Measurements from ENCODE around the gene SCYGR1. TPM values are rescaled to one million over a fixed set of nuclear protein-coding genes. Genes with fewer than 3 reads are reported as not detected.
"Not testable (repeated sequence)": the region's sequence is repeated elsewhere in the genome, so short reads cannot be mapped to it uniquely, and the experiment has no call there.

The SCYGR1 gene
- total RNA-seq, 1 donor from 2014 or later, result not detected

DNA sequence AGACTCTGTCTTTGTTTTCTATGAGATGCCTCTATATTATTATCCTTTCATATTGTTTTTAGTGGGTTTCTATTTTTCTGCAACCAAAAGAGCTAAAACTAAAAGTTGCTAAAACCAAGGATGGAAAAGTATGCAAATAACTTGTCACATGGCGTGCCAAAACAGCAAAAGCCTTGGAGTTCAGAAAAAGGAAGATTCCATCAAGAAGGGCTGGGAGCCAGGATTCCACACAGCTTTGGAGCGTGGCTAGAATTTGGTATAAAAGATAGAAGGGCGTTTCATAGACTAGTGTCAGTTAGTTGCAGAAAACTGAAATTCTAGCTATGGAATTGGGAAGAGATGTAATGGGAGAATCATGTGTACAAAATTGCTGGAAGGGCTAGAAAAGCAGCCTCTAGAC lies 4.1 kb downstream of the SCYGR1 start:
- no peak overlapping the region for H3K4me3 Mint-ChIP-seq
- H3K36me3 Mint-ChIP-seq, result no peaks in the 10 kb centered on the region
- DNase-seq (ENCODE audit: low spot score in 2 of 2, unreplicated experiment in 2 of 2), result no peak
- no peak overlapping the region for H3K27ac Mint-ChIP-seq
- H3K27me3 Mint-ChIP-seq (ENCODE audit: low read depth), result peaks cover 20% of the 10 kb centered on the region
- TF ChIP-seq, protein P1, sequence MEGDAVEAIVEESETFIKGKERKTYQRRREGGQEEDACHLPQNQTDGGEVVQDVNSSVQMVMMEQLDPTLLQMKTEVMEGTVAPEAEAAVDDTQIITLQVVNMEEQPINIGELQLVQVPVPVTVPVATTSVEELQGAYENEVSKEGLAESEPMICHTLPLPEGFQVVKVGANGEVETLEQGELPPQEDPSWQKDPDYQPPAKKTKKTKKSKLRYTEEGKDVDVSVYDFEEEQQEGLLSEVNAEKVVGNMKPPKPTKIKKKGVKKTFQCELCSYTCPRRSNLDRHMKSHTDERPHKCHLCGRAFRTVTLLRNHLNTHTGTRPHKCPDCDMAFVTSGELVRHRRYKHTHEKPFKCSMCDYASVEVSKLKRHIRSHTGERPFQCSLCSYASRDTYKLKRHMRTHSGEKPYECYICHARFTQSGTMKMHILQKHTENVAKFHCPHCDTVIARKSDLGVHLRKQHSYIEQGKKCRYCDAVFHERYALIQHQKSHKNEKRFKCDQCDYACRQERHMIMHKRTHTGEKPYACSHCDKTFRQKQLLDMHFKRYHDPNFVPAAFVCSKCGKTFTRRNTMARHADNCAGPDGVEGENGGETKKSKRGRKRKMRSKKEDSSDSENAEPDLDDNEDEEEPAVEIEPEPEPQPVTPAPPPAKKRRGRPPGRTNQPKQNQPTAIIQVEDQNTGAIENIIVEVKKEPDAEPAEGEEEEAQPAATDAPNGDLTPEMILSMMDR (IDR thresholded peaks at IDR 0.05; ENCODE audit: unreplicated experiment), result no peak
- H3K4me1 Mint-ChIP-seq, result peaks cover 3% of the 10 kb centered on the region
- H3K9me3 Mint-ChIP-seq, result no peaks in the 10 kb centered on the region

DNA sequence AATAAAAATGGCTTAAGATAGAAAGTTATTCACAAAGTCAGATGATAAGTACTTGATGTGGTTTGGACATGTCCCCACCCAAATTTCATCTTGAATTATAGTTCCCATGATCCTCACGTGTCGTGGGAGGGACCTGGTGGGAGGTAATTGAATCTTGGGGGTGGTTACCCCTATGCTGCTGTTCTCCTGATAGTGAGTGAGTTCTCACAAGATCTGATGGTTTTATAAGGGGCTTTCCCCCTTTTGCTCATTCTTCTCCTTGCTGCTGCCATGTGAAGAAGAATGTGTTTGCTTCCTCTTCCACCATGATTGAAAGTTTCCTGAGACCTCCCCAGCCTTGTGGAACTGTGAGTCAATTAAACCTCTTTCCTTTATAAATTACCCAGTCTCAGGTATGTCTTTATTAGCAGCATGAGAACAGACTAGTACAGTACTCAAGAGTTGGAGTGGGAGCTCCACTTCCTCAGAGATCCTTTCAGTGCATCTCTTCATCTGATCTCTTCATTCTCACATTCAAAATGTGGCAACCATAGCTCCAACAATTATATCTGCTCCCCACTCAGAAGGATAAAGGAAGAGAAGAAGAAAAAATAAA lies 5.4 kb downstream of the SCYGR1 start:
- H3K9me3 Mint-ChIP-seq; H3K27ac Mint-ChIP-seq; DNase-seq (ENCODE audit: low spot score in 2 of 2, unreplicated experiment in 2 of 2); H3K4me1 Mint-ChIP-seq; H3K4me3 Mint-ChIP-seq; H3K36me3 Mint-ChIP-seq: not testable (repeated sequence)
- peaks cover 20% of the 10 kb centered on the region for H3K27me3 Mint-ChIP-seq (ENCODE audit: low read depth)

DNA sequence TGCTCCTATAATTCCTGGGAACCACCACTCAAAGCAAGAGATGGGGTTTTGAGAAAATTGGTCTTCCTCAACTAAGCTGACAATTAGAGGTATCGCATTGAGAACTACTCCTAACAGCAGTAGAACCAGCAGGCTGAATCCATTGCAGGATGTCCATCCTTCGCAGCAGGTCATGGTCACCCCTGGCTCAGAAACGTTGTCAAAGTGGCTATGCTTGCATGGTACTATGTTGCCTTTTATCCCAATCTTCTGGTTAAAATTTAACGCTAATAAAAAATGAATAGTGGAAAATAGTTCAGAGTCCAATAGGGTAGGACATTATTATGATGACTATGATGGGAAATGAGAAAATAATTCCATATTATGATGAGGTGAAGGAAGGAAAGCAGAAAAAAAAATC lies 8.7 kb downstream of the SCYGR1 start, which contains the start of gene TM4SF20:
Gene TM4SF20 (minus strand): TSS at position 212 of the 400 bp plus-strand sequence. CDS start 38 bp downstream, at position 174.
- no peak within 1 kb of the TSS for H3K4me3 Mint-ChIP-seq
- H3K9me3 Mint-ChIP-seq, result no peaks in the 10 kb centered on the region
- TF ChIP-seq, protein P1 (IDR thresholded peaks at IDR 0.05; ENCODE audit: unreplicated experiment), result no peak
- no peaks in the 10 kb centered on the region for H3K36me3 Mint-ChIP-seq
- peaks cover 16% of the 10 kb centered on the region for H3K27me3 Mint-ChIP-seq (ENCODE audit: low read depth)
- no peak for DNase-seq (ENCODE audit: low spot score in 2 of 2, unreplicated experiment in 2 of 2)
- peaks cover 13% of the 10 kb centered on the region for H3K4me1 Mint-ChIP-seq
- no peak within 1 kb of the TSS for H3K27ac Mint-ChIP-seq

DNA sequence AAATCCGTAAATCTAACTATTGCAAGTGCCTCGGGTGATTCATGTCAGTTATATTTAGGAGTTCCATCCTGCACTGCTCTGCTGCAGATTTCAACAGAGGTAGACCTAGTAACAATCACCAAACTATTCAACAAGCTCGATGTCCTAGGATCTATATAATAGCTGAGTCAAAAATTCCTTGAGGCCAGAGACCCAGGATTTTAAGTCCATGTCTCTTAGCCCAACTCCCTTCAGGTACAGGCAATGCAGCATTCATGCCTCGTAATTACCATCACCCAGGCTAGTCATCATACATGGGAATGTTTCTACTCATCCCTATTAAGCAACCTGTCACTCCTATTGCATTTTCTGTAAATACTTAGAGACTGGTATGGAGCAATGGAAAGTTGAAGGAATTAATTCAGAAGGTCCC lies 9.4 kb downstream of the SCYGR1 start:
- Mint-ChIP-seq H3K27ac (no peak overlapping the region), H3K27me3 (ENCODE audit: low read depth) (peaks cover 10% of the 10 kb centered on the region), H3K4me1 (peaks cover 13% of the 10 kb centered on the region), H3K36me3 (no peaks in the 10 kb centered on the region), H3K9me3 (no peaks in the 10 kb centered on the region), H3K4me3 (no peak overlapping the region)
- TF ChIP-seq, protein P1 (IDR thresholded peaks at IDR 0.05; ENCODE audit: unreplicated experiment), result no peak
- DNase-seq (ENCODE audit: low spot score in 2 of 2, unreplicated experiment in 2 of 2), result no peak

DNA sequence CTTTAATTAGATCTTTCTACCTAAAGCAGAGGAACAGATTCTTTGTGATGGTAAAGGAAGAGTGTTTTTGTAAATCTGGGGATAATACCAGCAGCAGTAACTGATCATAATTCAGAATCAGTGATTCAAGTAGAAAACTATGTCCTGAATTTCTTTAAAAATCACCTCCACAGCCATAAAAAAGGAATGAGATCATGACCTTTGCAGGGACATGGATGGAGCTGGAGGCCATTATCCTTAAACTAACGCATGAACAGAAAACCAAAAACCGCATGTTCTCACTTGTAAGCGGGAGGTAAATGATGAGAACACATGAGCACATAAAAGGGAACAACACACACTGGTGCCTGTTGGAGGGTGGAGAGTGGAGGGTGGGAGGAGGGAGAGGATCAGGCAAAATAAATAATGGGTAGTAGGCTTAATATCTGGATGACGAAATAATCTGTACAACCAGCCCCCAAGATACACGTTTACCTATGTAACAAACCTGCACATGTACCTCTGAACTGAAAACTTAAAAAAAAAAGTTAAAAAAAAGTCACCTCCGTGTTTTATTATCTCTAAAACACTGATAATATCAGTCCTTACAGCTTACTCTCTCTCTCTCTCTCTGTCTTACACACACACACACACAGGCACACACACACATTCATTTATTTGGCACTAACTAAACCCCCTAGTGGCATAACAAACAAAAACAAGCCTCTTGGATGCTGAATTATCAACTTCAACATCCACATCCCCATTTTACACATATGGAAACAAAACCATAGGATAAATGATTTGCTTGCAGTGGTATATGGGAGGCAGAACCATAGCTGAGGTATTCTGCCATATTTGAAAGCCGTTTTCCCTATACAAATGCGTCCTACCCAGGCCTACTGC lies 10.0 kb downstream of the SCYGR1 start:
- H3K4me1 Mint-ChIP-seq, result peaks cover 13% of the 10 kb centered on the region
- TF ChIP-seq, protein P1 (IDR thresholded peaks at IDR 0.05; ENCODE audit: unreplicated experiment), result no peak
- H3K27me3 Mint-ChIP-seq (ENCODE audit: low read depth), result peaks cover 7% of the 10 kb centered on the region
- no peak overlapping the region for H3K4me3 Mint-ChIP-seq
- no peak overlapping the region for H3K27ac Mint-ChIP-seq
- H3K9me3 Mint-ChIP-seq, result no peaks in the 10 kb centered on the region
- no peak for DNase-seq (ENCODE audit: low spot score in 2 of 2, unreplicated experiment in 2 of 2)
- H3K36me3 Mint-ChIP-seq, result no peaks in the 10 kb centered on the region

All from mesothelial cell of epicardium (in vitro differentiated cells).